CD4-positive, alpha-beta T cell treated with Interleukin-4 for 1 hour (primary cell): Measurements from ENCODE around the gene SVIL.
"Not testable (repeated sequence)": the region's sequence is repeated elsewhere in the genome, so short reads cannot be mapped to it uniquely, and the experiment has no call there.

Source experiments
- DNase-seq, 2 donors: peaks; one replicate each; pipeline ENCODE4 v3.0.0-alpha.2; 2020 to 2022

Gene SVIL

GRCh38 chr10:29619241-29619669, 15.5 kb downstream of the SVIL start:
- no peak for DNase-seq

- no peak for DNase-seq
Observed at GRCh38 chr10:29618341-29619171, 16.2 kb downstream of the SVIL start.

GRCh38 chr10:29617880-29618340, 16.9 kb downstream of the SVIL start:
- no peak for DNase-seq

- DNase-seq: no peak
Observed at GRCh38 chr10:29616542-29616941, 18.2 kb downstream of the SVIL start.

GRCh38 chr10:29615195-29615594, 19.6 kb downstream of the SVIL start:
- DNase-seq: no peak

- DNase-seq: not testable (repeated sequence)
Observed at GRCh38 chr10:29614289-29614688, 20.5 kb downstream of the SVIL start.

- DNase-seq: no peak
Observed at GRCh38 chr10:29613791-29614190, 21.0 kb downstream of the SVIL start.

GRCh38 chr10:29613196-29613595, 21.6 kb downstream of the SVIL start:
- DNase-seq: no peak

- DNase-seq: no peak
Observed at GRCh38 chr10:29612657-29613056, 22.1 kb downstream of the SVIL start.

GRCh38 chr10:29611781-29612381, 22.9 kb downstream of the SVIL start:
- no peak for DNase-seq

GRCh38 chr10:29610876-29611647, 23.7 kb downstream of the SVIL start:
- no peak for DNase-seq

GRCh38 chr10:29610331-29610730, 24.4 kb downstream of the SVIL start:
- not testable (repeated sequence) for DNase-seq

- DNase-seq: no peak
Observed at GRCh38 chr10:29609696-29610095, 25.1 kb downstream of the SVIL start.

- DNase-seq: no peak
Observed at GRCh38 chr10:29608476-29609301, 26.1 kb downstream of the SVIL start.

GRCh38 chr10:29608062-29608461, 26.7 kb downstream of the SVIL start:
- DNase-seq: no peak

GRCh38 chr10:29607576-29607975, 27.2 kb downstream of the SVIL start:
- no peak for DNase-seq

GRCh38 chr10:29606693-29607092, 28.1 kb downstream of the SVIL start:
- DNase-seq: not testable (repeated sequence)

GRCh38 chr10:29604291-29604825, 30.4 kb downstream of the SVIL start:
- no peak for DNase-seq

GRCh38 chr10:29603223-29603896, 31.4 kb downstream of the SVIL start:
- no peak for DNase-seq

GRCh38 chr10:29600821-29601220, 34.0 kb downstream of the SVIL start:
- no peak for DNase-seq

- no peak for DNase-seq
Observed at GRCh38 chr10:29600067-29600466, 34.7 kb downstream of the SVIL start.

GRCh38 chr10:29598851-29599311, 35.9 kb downstream of the SVIL start:
- DNase-seq: no peak
